ENCODE results near the gene ZNF385C. TPM values are rescaled to one million over a fixed set of nuclear protein-coding genes. Genes with fewer than 3 reads are reported as not detected.
"Not testable (repeated sequence)": the region's sequence is repeated elsewhere in the genome, so short reads cannot be mapped to it uniquely, and the experiment has no call there.

ZNF385C gene
- total RNA-seq, 2 experiments from 2014 or later = 0.67 to 0.85 TPM

GRCh38 chr17:42025191-42025579 lies 73.1 kb downstream of the ZNF385C start:
- POLR2A ChIA-PET = interaction anchor here (1.1 kb wide), 1 partner anchor 96 kb away, joined by 3 read pairs; the partner anchor contains the start of gene KAT2A
- no TSS peak for BruUV-seq (replicated peaks)
- peak overlapping the region; percentile 53 for H3K27ac ChIP-seq (ENCODE audit: low read depth, low read length, poor library complexity, severe bottlenecking)

DNA sequence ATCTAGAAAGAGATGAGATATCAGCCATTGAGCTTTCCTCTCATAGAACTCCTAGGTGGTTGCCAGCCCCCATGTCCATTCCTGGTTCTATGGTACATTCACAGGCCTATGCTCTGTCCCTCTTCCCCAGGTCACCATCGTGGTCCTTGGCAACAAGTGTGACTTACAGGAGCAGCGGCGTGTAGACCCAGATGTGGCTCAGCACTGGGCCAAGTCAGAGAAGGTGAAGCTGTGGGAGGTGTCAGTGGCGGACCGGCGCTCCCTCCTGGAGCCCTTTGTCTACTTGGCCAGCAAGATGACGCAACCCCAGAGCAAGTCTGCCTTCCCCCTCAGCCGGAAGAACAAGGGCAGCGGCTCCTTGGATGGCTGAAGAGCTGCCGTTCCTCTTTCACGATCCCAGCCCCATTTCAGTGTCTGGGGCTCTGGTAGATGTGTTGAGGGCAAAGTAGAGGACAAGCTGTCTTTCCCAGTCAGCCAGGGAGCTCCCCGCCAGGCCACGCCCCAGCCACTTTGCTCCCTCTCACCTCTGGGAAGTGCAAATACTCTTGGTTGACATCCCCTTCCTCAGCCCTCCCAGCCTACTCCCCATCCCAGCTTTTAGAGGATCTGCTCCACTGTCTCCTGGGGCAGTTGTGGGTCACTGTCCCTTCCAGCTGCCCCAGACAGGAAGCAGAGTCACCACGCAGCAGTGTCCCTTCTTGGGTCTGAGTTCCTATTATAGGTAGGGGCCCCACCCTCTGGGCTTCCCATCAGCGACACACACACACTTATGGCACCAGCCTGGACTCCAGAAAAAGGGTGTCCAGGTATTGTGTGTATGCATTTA lies 74.5 kb downstream of the ZNF385C start:
- ChIA-PET POLR2A (interaction anchor here (0.6 to 1.0 kb wide), 3 partner anchors 50 to 263 kb away, joined by 3 to 4 read pairs (median 3); no protein-coding TSS in a partner anchor), CTCF (ENCODE audit: unreplicated experiment) (no interaction called here)
- no peak overlapping the region for H3K4me3 ChIP-seq (ENCODE audit: low read depth, low read length, poor library complexity, severe bottlenecking)
- no TSS peak for BruUV-seq (replicated peaks)
- no peaks in the 10 kb centered on the region for H3K9me3 ChIP-seq (ENCODE audit: low read length)
- H4K20me1 ChIP-seq (ENCODE audit: insufficient read depth, low read length) = no peaks in the 10 kb centered on the region
- no peaks in the 10 kb centered on the region for H3K9me2 ChIP-seq (ENCODE audit: insufficient read depth, low read length)
- DNase-seq (ENCODE audit: low spot score) = no peak
- peaks cover 31% of the 10 kb centered on the region for H3K4me1 ChIP-seq (ENCODE audit: insufficient read depth, low read length, poor library complexity, severe bottlenecking)
- peaks cover 12% of the 10 kb centered on the region; the same call in 1 of the 2 replicates for H3K79me2 ChIP-seq (ENCODE audit: insufficient read depth, low read depth, low read length)
- H2AFZ ChIP-seq (ENCODE audit: low read length) = no peak overlapping the region
- H3K36me3 ChIP-seq (ENCODE audit: insufficient read depth, low read length) = peaks cover 31% of the 10 kb centered on the region
- TF ChIP-seq EZH2phosphoT487 (IDR thresholded peaks at IDR 0.05; ENCODE audit: borderline replicate concordance, low read depth, low read length) = no peak
- TF ChIP-seq, protein P1, sequence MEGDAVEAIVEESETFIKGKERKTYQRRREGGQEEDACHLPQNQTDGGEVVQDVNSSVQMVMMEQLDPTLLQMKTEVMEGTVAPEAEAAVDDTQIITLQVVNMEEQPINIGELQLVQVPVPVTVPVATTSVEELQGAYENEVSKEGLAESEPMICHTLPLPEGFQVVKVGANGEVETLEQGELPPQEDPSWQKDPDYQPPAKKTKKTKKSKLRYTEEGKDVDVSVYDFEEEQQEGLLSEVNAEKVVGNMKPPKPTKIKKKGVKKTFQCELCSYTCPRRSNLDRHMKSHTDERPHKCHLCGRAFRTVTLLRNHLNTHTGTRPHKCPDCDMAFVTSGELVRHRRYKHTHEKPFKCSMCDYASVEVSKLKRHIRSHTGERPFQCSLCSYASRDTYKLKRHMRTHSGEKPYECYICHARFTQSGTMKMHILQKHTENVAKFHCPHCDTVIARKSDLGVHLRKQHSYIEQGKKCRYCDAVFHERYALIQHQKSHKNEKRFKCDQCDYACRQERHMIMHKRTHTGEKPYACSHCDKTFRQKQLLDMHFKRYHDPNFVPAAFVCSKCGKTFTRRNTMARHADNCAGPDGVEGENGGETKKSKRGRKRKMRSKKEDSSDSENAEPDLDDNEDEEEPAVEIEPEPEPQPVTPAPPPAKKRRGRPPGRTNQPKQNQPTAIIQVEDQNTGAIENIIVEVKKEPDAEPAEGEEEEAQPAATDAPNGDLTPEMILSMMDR (conservative IDR thresholded peaks at IDR 0.05; ENCODE audit: low read length) = no peak
- H3K27ac ChIP-seq (ENCODE audit: low read depth, low read length, poor library complexity, severe bottlenecking) = peak overlapping the region; percentile 53
- no peak overlapping the region for H3K4me2 ChIP-seq (ENCODE audit: low read length)
- intact Hi-C loops (cut with micrococcal nuclease; ENCODE audit: unreplicated experiment) = loop anchor here (1.0 to 2.0 kb wide), 4 partner anchors 43 to 157 kb away; partner anchors contain the start of genes KCNH4 and ZNF385C

More at GRCh38 chr17:42025191-42025579, 73.1 kb downstream of the ZNF385C start:
- peaks cover 26% of the 10 kb centered on the region for H3K4me1 ChIP-seq (ENCODE audit: insufficient read depth, low read length, poor library complexity, severe bottlenecking)
- peak overlapping the region; percentile 70 for H3K4me2 ChIP-seq (ENCODE audit: low read length)
- no peaks in the 10 kb centered on the region for H3K9me2 ChIP-seq (ENCODE audit: insufficient read depth, low read length)
- H4K20me1 ChIP-seq (ENCODE audit: insufficient read depth, low read length) = no peaks in the 10 kb centered on the region
- TF ChIP-seq, protein P1 (conservative IDR thresholded peaks at IDR 0.05; ENCODE audit: low read length) = peak; percentile 67; the same call in 1 of the 2 replicates
- no peak for TF ChIP-seq EZH2phosphoT487 (IDR thresholded peaks at IDR 0.05; ENCODE audit: borderline replicate concordance, low read depth, low read length)
- intact Hi-C loops (cut with micrococcal nuclease; ENCODE audit: unreplicated experiment) = loop anchor here (1.0 to 2.0 kb wide), 4 partner anchors 42 to 156 kb away; partner anchors contain the start of genes KCNH4 and ZNF385C
- CTCF ChIA-PET (ENCODE audit: unreplicated experiment) = no interaction called here
- H3K9me3 ChIP-seq (ENCODE audit: low read length) = no peaks in the 10 kb centered on the region
- no peak for DNase-seq (ENCODE audit: low spot score)
- H3K4me3 ChIP-seq (ENCODE audit: low read depth, low read length, poor library complexity, severe bottlenecking) = no peak overlapping the region
- no peak overlapping the region for H2AFZ ChIP-seq (ENCODE audit: low read length)
- peaks cover 31% of the 10 kb centered on the region for H3K36me3 ChIP-seq (ENCODE audit: insufficient read depth, low read length)
- H3K79me2 ChIP-seq (ENCODE audit: insufficient read depth, low read depth, low read length) = peaks cover 10% of the 10 kb centered on the region; the same call in 1 of the 2 replicates

DNA sequence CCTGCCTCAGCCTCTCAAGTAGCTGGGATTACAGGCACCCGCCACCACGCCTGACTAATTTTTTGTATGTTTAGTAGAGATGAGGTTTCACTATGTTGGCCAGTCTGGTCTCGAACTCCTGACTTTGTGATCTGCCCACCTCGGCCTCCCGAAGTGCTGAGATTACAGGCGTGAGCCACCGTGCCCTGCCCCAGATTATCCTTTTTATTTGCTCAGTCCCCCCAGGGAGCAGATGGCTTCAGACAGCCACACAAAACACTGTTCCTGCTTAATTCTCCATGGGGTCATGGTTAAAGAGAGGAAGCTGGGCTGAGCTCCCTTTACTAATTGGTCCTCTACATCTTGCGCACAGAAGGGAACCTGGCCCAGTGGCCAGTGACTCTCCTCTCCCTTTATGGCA lies 77.4 kb downstream of the ZNF385C start:
- H3K79me2 ChIP-seq (ENCODE audit: insufficient read depth, low read depth, low read length) = peaks cover 25% of the 10 kb centered on the region
- H3K9me2 ChIP-seq (ENCODE audit: insufficient read depth, low read length); H3K9me3 ChIP-seq (ENCODE audit: low read length); H3K27ac ChIP-seq (ENCODE audit: low read depth, low read length, poor library complexity, severe bottlenecking); DNase-seq (ENCODE audit: low spot score); intact Hi-C loops (cut with micrococcal nuclease; ENCODE audit: unreplicated experiment); H2AFZ ChIP-seq (ENCODE audit: low read length); H4K20me1 ChIP-seq (ENCODE audit: insufficient read depth, low read length): not testable (repeated sequence)
- peaks cover 45% of the 10 kb centered on the region for H3K4me1 ChIP-seq (ENCODE audit: insufficient read depth, low read length, poor library complexity, severe bottlenecking)
- peak overlapping the region; percentile 95 for H3K4me3 ChIP-seq (ENCODE audit: low read depth, low read length, poor library complexity, severe bottlenecking)
- H3K36me3 ChIP-seq (ENCODE audit: insufficient read depth, low read length) = peaks cover 31% of the 10 kb centered on the region
- BruUV-seq (replicated peaks) = TSS peak; percentile 46
- ChIA-PET CTCF (ENCODE audit: unreplicated experiment) (interaction anchor here (1.1 to 1.3 kb wide), 3 partner anchors 58 to 100 kb away, joined by 4 to 5 read pairs (median 5); partner anchors contain the start of gene KAT2A), POLR2A (interaction anchor here (1.1 to 1.7 kb wide), 5 partner anchors 10 to 99 kb away, joined by 3 to 6 read pairs (median 4); no protein-coding TSS in a partner anchor)
- H3K4me2 ChIP-seq (ENCODE audit: low read length) = peak overlapping the region; percentile 87

Data from OCI-LY7 (cell line).